RWPE2 (cell line): ENCODE measurements around the gene RFXANK.

Source experiments
- ATAC-seq: fragments of 200-7000 bp; cut with Tn5 transposase; 3 replicates; pipeline ENCODE4 v1.9.1; 2021; ENCODE audit warnings: low read depth
- DNase-seq: peaks from one replicate; pipeline ENCODE4 v3.0.0-alpha.2; 2020; ENCODE audit warnings: low spot score
- H3K27ac ChIP-seq: fragments of 450-650 bp; 2 replicates; pipeline ENCODE4 v1.5.1; 2017; ENCODE audit warnings: mild to moderate bottlenecking; ENCODE audit not compliant: poor library complexity, severe bottlenecking
- H3K27me3 ChIP-seq: fragments of 250-450 bp; sonication (Bioruptor Pico); 2 replicates; pipeline ENCODE4 v1.5.1; 2021; ENCODE audit warnings: mild to moderate bottlenecking, moderate library complexity; ENCODE audit not compliant: insufficient read depth, poor library complexity, severe bottlenecking
- H3K36me3 ChIP-seq: fragments of 250-450 bp; sonication (Bioruptor Pico); 2 replicates; pipeline ENCODE4 v1.5.1; 2020; ENCODE audit warnings: low read depth, mild to moderate bottlenecking, moderate library complexity
- H3K4me1 ChIP-seq: fragments of 250-450 bp; sonication (Bioruptor Pico); 2 replicates; pipeline ENCODE4 v1.5.1; 2021; ENCODE audit warnings: mild to moderate bottlenecking, moderate library complexity; ENCODE audit not compliant: insufficient read depth, poor library complexity, severe bottlenecking
- H3K4me3 ChIP-seq: fragments of 250-450 bp; sonication (Bioruptor Pico); 2 replicates; pipeline ENCODE4 v1.5.1; 2021; ENCODE audit warnings: mild to moderate bottlenecking, moderate library complexity; ENCODE audit not compliant: severe bottlenecking
- H3K9me3 ChIP-seq: fragments of 250-450 bp; sonication (Bioruptor Pico); 2 replicates; pipeline ENCODE4 v1.5.1; 2021; ENCODE audit warnings: mild to moderate bottlenecking, moderate library complexity; ENCODE audit not compliant: severe bottlenecking
- CTCF ChIP-seq: fragments of 450-650 bp; IDR thresholded peaks from one replicate; pipeline ENCODE4 v1.5.1; 2017; ENCODE audit warnings: mild to moderate bottlenecking, moderate library complexity; ENCODE audit not compliant: poor library complexity, severe bottlenecking

The RFXANK gene

GRCh38 chr19:19238126-19238894, 46.3 kb downstream of the RFXANK start:
- no peak for TF ChIP-seq CTCF
- Histone ChIP-seq H3K9me3 (peaks cover 11% of the 10 kb centered on the region), H3K36me3 (no peaks in the 10 kb centered on the region), H3K4me1 (no peaks in the 10 kb centered on the region), H3K27ac (no peak overlapping the region), H3K27me3 (no peaks in the 10 kb centered on the region), H3K4me3 (no peak overlapping the region)
- ATAC-seq = no peak
- DNase-seq = no peak

DNA sequence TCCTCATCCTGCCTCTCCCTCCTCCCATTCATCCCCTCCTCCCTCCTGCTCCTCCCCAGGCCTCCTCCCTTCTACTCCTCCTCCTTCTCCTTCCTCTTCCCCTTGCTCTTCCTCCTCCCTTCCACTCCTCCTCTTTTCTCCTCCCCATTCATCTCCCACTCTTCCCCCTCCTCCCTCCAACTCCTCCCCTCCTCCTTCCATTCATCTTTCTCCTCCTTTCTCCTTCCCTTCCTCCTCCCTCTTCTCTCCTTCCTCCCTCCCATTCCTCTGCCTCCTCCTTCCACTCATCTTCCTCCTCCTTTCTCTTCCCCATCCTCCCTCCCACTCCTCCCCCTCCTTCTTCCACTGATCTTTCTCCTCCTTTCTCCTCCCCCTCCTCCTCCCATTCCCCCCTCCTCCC, 47.6 kb downstream of the RFXANK start:
- H3K27me3 ChIP-seq = no peaks in the 10 kb centered on the region
- ATAC-seq (no peak), DNase-seq (no peak)
- H3K9me3 ChIP-seq = peaks cover 5% of the 10 kb centered on the region
- H3K36me3 ChIP-seq = no peaks in the 10 kb centered on the region
- no peak overlapping the region for H3K27ac ChIP-seq
- no peaks in the 10 kb centered on the region for H3K4me1 ChIP-seq
- TF ChIP-seq CTCF = no peak
- no peak overlapping the region for H3K4me3 ChIP-seq

GRCh38 chr19:19240476-19240875, 48.4 kb downstream of the RFXANK start:
- Histone ChIP-seq H3K4me3 (no peak overlapping the region), H3K27ac (no peak overlapping the region), H3K4me1 (no peaks in the 10 kb centered on the region), H3K27me3 (no peaks in the 10 kb centered on the region), H3K9me3 (no peaks in the 10 kb centered on the region), H3K36me3 (no peaks in the 10 kb centered on the region)
- no peak for DNase-seq
- no peak for TF ChIP-seq CTCF
- ATAC-seq = no peak

DNA sequence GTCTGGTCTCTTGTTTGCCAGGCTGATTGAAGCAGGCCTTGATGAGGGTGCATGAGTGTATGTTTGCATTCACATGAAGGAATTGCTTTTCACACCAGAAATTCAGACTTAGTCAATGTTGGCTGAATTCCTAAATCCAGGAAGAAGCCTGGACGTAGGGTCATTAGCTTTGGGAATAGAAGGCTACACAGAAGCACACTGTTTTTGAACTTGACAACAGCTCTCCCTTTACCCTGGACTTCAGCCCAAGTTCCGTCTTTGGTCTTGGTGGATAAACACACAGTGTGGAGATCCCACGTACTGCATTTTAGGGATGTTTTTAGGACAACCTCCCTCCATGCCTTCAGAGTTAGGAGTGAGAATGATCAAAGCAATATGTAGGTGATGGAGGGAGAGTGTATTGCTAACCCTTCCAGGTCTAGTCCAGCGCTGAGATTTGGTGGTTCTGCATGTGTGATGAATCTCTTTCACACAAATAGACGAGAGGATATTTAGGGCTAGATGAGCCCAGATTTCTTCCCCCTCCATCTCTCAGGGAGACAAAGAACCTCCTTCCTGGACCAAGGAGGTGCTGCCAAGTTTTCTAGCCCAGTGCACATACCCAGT, 58.2 kb downstream of the RFXANK start:
- ATAC-seq = no peak
- no peaks in the 10 kb centered on the region for H3K9me3 ChIP-seq
- no peak overlapping the region for H3K27ac ChIP-seq
- H3K27me3 ChIP-seq = no peaks in the 10 kb centered on the region
- H3K4me1 ChIP-seq = no peaks in the 10 kb centered on the region
- H3K36me3 ChIP-seq = no peaks in the 10 kb centered on the region
- no peak for DNase-seq
- TF ChIP-seq CTCF = no peak
- H3K4me3 ChIP-seq = no peak overlapping the region
